Measurements from ENCODE around the gene UBAP2.
A peak's percentile ranks its signal among the peaks of the same experiment; 100 is the strongest.

The UBAP2 gene

GRCh38 chr9:34048727-34049629 lies at the start of gene UBAP2:
UBAP2 (minus strand) TSS chr9:34048887; CDS start chr9:34017148, 31,739 bp downstream.
- DNase-seq, result peak; percentile 99

GRCh38 chr9:34098307-34098706 lies 49.6 kb upstream of the UBAP2 start:
- no peak for DNase-seq

GRCh38 chr9:34097865-34098264 lies 49.2 kb upstream of the UBAP2 start:
- no peak for DNase-seq

GRCh38 chr9:34096751-34097150 lies 48.1 kb upstream of the UBAP2 start:
- no peak for DNase-seq

GRCh38 chr9:34093578-34093977 lies 44.9 kb upstream of the UBAP2 start:
- DNase-seq, result no peak

- DNase-seq, result no peak
Observed at GRCh38 chr9:34089311-34089710, 40.6 kb upstream of the UBAP2 start.

- peak; percentile 5 for DNase-seq
Observed at GRCh38 chr9:34087370-34087769, 38.7 kb upstream of the UBAP2 start.

GRCh38 chr9:34086864-34087263 lies 38.2 kb upstream of the UBAP2 start:
- no peak for DNase-seq

- no peak for DNase-seq
Observed at GRCh38 chr9:34085581-34086500, 37.2 kb upstream of the UBAP2 start.

GRCh38 chr9:34084562-34084961 lies 35.9 kb upstream of the UBAP2 start:
- no peak for DNase-seq

GRCh38 chr9:34079181-34079580 lies 30.5 kb upstream of the UBAP2 start:
- no peak for DNase-seq

GRCh38 chr9:34072868-34073590 lies 24.3 kb upstream of the UBAP2 start:
- DNase-seq, result no peak

- DNase-seq, result no peak
Observed at GRCh38 chr9:34072410-34072809, 23.7 kb upstream of the UBAP2 start.

- DNase-seq, result no peak
Observed at GRCh38 chr9:34070606-34071324, 22.1 kb upstream of the UBAP2 start.

GRCh38 chr9:34069831-34070230 lies 21.1 kb upstream of the UBAP2 start:
- DNase-seq, result no peak

- DNase-seq, result no peak
Observed at GRCh38 chr9:34065541-34065940, 16.9 kb upstream of the UBAP2 start.

GRCh38 chr9:34059954-34060353 lies 11.3 kb upstream of the UBAP2 start:
- DNase-seq, result no peak

- DNase-seq, result no peak
Observed at GRCh38 chr9:34059281-34059680, 10.6 kb upstream of the UBAP2 start.

GRCh38 chr9:34049630-34050384 lies 1.1 kb upstream of the UBAP2 start:
- no peak for DNase-seq

- DNase-seq, result peak; percentile 79
Observed at GRCh38 chr9:34047864-34048726, 592 bp downstream of the UBAP2 start.

Measured in NCI-H146 (cell line).